CD4-positive, CD25-positive, alpha-beta regulatory T cell (primary cell): ENCODE measurements around the gene WDSUB1. TPM values are rescaled to one million over a fixed set of nuclear protein-coding genes. Genes with fewer than 3 reads are reported as not detected.

ENCODE experiments used
- ATAC-seq, 2 donors: fragments of 150-1000 bp; cut with Tn5 transposase; one replicate each; pipeline ENCODE4 v1.10.0; 2021; ENCODE audit warnings: low read depth in 2 of 2, moderate number of reproducible peaks in 2 of 2, moderate library complexity in 1 of 2
- DNase-seq, 3 donors: peaks; one replicate each; pipeline versions ENCODE4 v3.0.0 to v3.0.0-alpha.2; 2012 to 2022; ENCODE audit warnings: mixed read lengths in 1 of 3
- H3K27ac ChIP-seq: one replicate; pipeline ENCODE4 v1.7.0; 2013; ENCODE audit warnings: mild to moderate bottlenecking, low read length; ENCODE audit not compliant: insufficient read depth, poor library complexity, severe bottlenecking
- H3K27me3 ChIP-seq: one replicate; pipeline ENCODE4 v1.7.0; 2013; ENCODE audit warnings: low read length; ENCODE audit not compliant: control insufficient read depth, insufficient read depth
- H3K36me3 ChIP-seq: one replicate; pipeline ENCODE4 v1.7.0; 2013; ENCODE audit warnings: mild to moderate bottlenecking, low read length, moderate library complexity; ENCODE audit not compliant: control insufficient read depth, insufficient read depth
- H3K4me1 ChIP-seq: 2 replicates; pipeline ENCODE4 v1.7.0; 2013; ENCODE audit warnings: mild to moderate bottlenecking, low read length; ENCODE audit not compliant: insufficient read depth, control insufficient read depth, poor library complexity, severe bottlenecking
- H3K4me3 ChIP-seq: one replicate; pipeline ENCODE4 v1.7.0; 2013; ENCODE audit warnings: low read depth, mild to moderate bottlenecking, low read length, moderate library complexity
- H3K9me3 ChIP-seq, 2 experiments: 1 replicate in 1 of 2; 2 replicates in 1 of 2; pipeline ENCODE4 v1.7.0; 2013; ENCODE audit warnings: low read length in 2 of 2, mild to moderate bottlenecking in 1 of 2, moderate library complexity in 1 of 2; ENCODE audit not compliant: control insufficient read depth in 2 of 2
- H3K27ac Mint-ChIP-seq, 3 donors: one replicate each; pipeline ENCODE4 v1.8.0; 2020 to 2022; ENCODE audit warnings: mild to moderate bottlenecking in 3 of 3, mixed read lengths in 3 of 3, moderate library complexity in 2 of 3
- H3K27me3 Mint-ChIP-seq: one replicate; pipeline ENCODE4 v1.8.0; 2022; ENCODE audit warnings: mild to moderate bottlenecking, mixed read lengths
- H3K36me3 Mint-ChIP-seq: one replicate; pipeline ENCODE4 v1.8.0; 2020; ENCODE audit warnings: mixed read lengths
- H3K4me1 Mint-ChIP-seq, 4 donors: one replicate each; pipeline ENCODE4 v1.8.0; 2020 to 2022; ENCODE audit warnings: mixed read lengths in 4 of 4, mild to moderate bottlenecking in 1 of 4
- H3K4me3 Mint-ChIP-seq, 4 donors: one replicate each; pipeline ENCODE4 v1.8.0; 2020 to 2022; ENCODE audit warnings: mild to moderate bottlenecking in 4 of 4, mixed read lengths in 4 of 4, moderate library complexity in 3 of 4
- H3K9me3 Mint-ChIP-seq, 7 donors: one replicate each; pipeline ENCODE4 v1.8.0; 2020 to 2022; ENCODE audit warnings: mixed read lengths in 7 of 7, mild to moderate bottlenecking in 3 of 7, moderate library complexity in 2 of 7
- polyA plus RNA-seq, 4 donors: library from polyadenylated mRNA; unstranded; fragments of 300-500 nt; fragmentation: Illumina TruSeq; gene quantifications; one replicate each; pipeline ENCODE4 v1.2.3, GENCODE V29; 2021
- total RNA-seq: library from RNA; stranded (reverse); gene quantifications from one replicate; pipeline ENCODE4 v1.2.3, GENCODE V29; 2022

Gene WDSUB1
- total and polyA plus RNA-seq, 5 donors from 2014 or later: 2.1 to 5.6 (median 3.3) TPM

- ATAC-seq (no peak), DNase-seq (no peak)
- H3K4me3 ChIP-seq: no peak overlapping the region
- H3K27me3 ChIP-seq: no peaks in the 10 kb centered on the region
- Mint-ChIP-seq H3K27me3 (no peaks in the 10 kb centered on the region), H3K9me3 (no peaks in the 10 kb centered on the region), H3K4me1 (peaks cover 0 to 5% (median 0%) of the 10 kb centered on the region in 4 donors), H3K36me3 (peaks cover 7% of the 10 kb centered on the region), H3K4me3 (no peak overlapping the region), H3K27ac (no peak overlapping the region)
- no peaks in the 10 kb centered on the region for H3K4me1 ChIP-seq
- no peaks in the 10 kb centered on the region for H3K9me3 ChIP-seq
- no peaks in the 10 kb centered on the region for H3K36me3 ChIP-seq
- no peak overlapping the region for H3K27ac ChIP-seq
These were observed 23.6 kb downstream of the WDSUB1 start for GRCh38 chr2:159262904-159263303.

- H3K4me1 ChIP-seq: no peaks in the 10 kb centered on the region
- no peak for DNase-seq
- H3K27ac ChIP-seq: no peak overlapping the region
- no peaks in the 10 kb centered on the region for H3K9me3 ChIP-seq
- Mint-ChIP-seq H3K36me3 (peaks cover 3% of the 10 kb centered on the region), H3K4me3 (no peak overlapping the region), H3K27me3 (no peaks in the 10 kb centered on the region), H3K9me3 (no peaks in the 10 kb centered on the region), H3K4me1 (no peaks in the 10 kb centered on the region), H3K27ac (peak overlapping the region in 1 of 3 donors; percentile 18)
- ATAC-seq: no peak
- H3K36me3 ChIP-seq: no peaks in the 10 kb centered on the region
- no peaks in the 10 kb centered on the region for H3K27me3 ChIP-seq
- H3K4me3 ChIP-seq: no peak overlapping the region
These were observed 24.3 kb downstream of the WDSUB1 start for GRCh38 chr2:159262226-159262625.

GRCh38 chr2:159256159-159256558, 30.3 kb downstream of the WDSUB1 start:
- no peaks in the 10 kb centered on the region for H3K36me3 ChIP-seq
- H3K9me3 ChIP-seq: no peaks in the 10 kb centered on the region
- H3K4me1 ChIP-seq: no peaks in the 10 kb centered on the region
- no peak overlapping the region for H3K27ac ChIP-seq
- no peak overlapping the region for H3K4me3 ChIP-seq
- no peaks in the 10 kb centered on the region for H3K27me3 ChIP-seq
- H3K4me3 Mint-ChIP-seq: no peak overlapping the region
- peaks cover 10% of the 10 kb centered on the region for H3K36me3 Mint-ChIP-seq
- DNase-seq: no peak
- ATAC-seq: no peak
- H3K27me3 Mint-ChIP-seq: no peaks in the 10 kb centered on the region
- no peaks in the 10 kb centered on the region for H3K4me1 Mint-ChIP-seq
- no peaks in the 10 kb centered on the region for H3K9me3 Mint-ChIP-seq
- no peak overlapping the region for H3K27ac Mint-ChIP-seq

GRCh38 chr2:159252905-159253304, 33.6 kb downstream of the WDSUB1 start:
- no peak overlapping the region for H3K4me3 ChIP-seq
- ATAC-seq: no peak
- no peaks in the 10 kb centered on the region for H3K27me3 ChIP-seq
- Mint-ChIP-seq H3K9me3 (no peaks in the 10 kb centered on the region), H3K36me3 (peaks cover 13% of the 10 kb centered on the region), H3K27me3 (no peaks in the 10 kb centered on the region), H3K4me1 (no peaks in the 10 kb centered on the region), H3K4me3 (no peak overlapping the region), H3K27ac (no peak overlapping the region)
- H3K9me3 ChIP-seq: no peaks in the 10 kb centered on the region
- no peak overlapping the region for H3K27ac ChIP-seq
- H3K4me1 ChIP-seq: no peaks in the 10 kb centered on the region
- no peaks in the 10 kb centered on the region for H3K36me3 ChIP-seq
- no peak for DNase-seq

- peaks cover 23% of the 10 kb centered on the region for H3K36me3 Mint-ChIP-seq
- peaks cover 0 to 1% (median 0%) of the 10 kb centered on the region in 4 donors for H3K4me1 Mint-ChIP-seq
- Histone ChIP-seq H3K4me3 (no peak overlapping the region), H3K27me3 (no peaks in the 10 kb centered on the region), H3K9me3 (peaks cover 0 to 5% of the 10 kb centered on the region in 2 experiments), H3K36me3 (no peaks in the 10 kb centered on the region), H3K27ac (no peak overlapping the region), H3K4me1 (no peaks in the 10 kb centered on the region)
- H3K27ac Mint-ChIP-seq: no peak overlapping the region
- no peak overlapping the region for H3K4me3 Mint-ChIP-seq
- H3K9me3 Mint-ChIP-seq: peaks cover 0 to 2% (median 0%) of the 10 kb centered on the region in 7 donors
- H3K27me3 Mint-ChIP-seq: no peaks in the 10 kb centered on the region
- DNase-seq: no peak
- ATAC-seq: no peak
These were observed 35.0 kb downstream of the WDSUB1 start for GRCh38 chr2:159251296-159252173.

- no peak overlapping the region for H3K4me3 ChIP-seq
- no peak overlapping the region for H3K4me3 Mint-ChIP-seq
- H3K27me3 ChIP-seq: no peaks in the 10 kb centered on the region
- H3K9me3 Mint-ChIP-seq: peaks cover 0 to 4% (median 0%) of the 10 kb centered on the region in 7 donors
- no peak overlapping the region for H3K27ac Mint-ChIP-seq
- H3K27me3 Mint-ChIP-seq: no peaks in the 10 kb centered on the region
- ATAC-seq (no peak), DNase-seq (peak in 1 of 3 donors; percentile 9)
- H3K4me1 ChIP-seq: no peaks in the 10 kb centered on the region
- peaks cover 0 to 5% of the 10 kb centered on the region in 2 experiments for H3K9me3 ChIP-seq
- no peak overlapping the region for H3K27ac ChIP-seq
- peaks cover 27% of the 10 kb centered on the region for H3K36me3 Mint-ChIP-seq
- peaks cover 0 to 5% (median under 1%) of the 10 kb centered on the region in 4 donors for H3K4me1 Mint-ChIP-seq
- H3K36me3 ChIP-seq: no peaks in the 10 kb centered on the region
These were observed 36.4 kb downstream of the WDSUB1 start for GRCh38 chr2:159249990-159250715.

GRCh38 chr2:159246325-159246988, 40.0 kb downstream of the WDSUB1 start:
- Mint-ChIP-seq H3K27me3 (no peaks in the 10 kb centered on the region), H3K27ac (no peak overlapping the region), H3K9me3 (peaks cover 0 to 4% (median 0%) of the 10 kb centered on the region in 7 donors), H3K4me3 (no peak overlapping the region), H3K4me1 (peaks cover 0 to 5% (median under 1%) of the 10 kb centered on the region in 4 donors), H3K36me3 (peaks cover 37% of the 10 kb centered on the region)
- Histone ChIP-seq H3K27me3 (no peaks in the 10 kb centered on the region), H3K9me3 (peaks cover 0 to 5% of the 10 kb centered on the region in 2 experiments), H3K4me1 (no peaks in the 10 kb centered on the region), H3K36me3 (no peaks in the 10 kb centered on the region), H3K4me3 (no peak overlapping the region), H3K27ac (no peak overlapping the region)
- no peak for DNase-seq
- no peak for ATAC-seq
